Nephron (organoid): ENCODE results near the gene LSAMP.

Experiments used
- H3K27ac Mint-ChIP-seq, 3 experiments: 2 replicates each; pipeline ENCODE4 v1.8.0; 2020; ENCODE audit warnings: mixed read lengths in 3 of 3, mild to moderate bottlenecking in 2 of 3, moderate library complexity in 1 of 3
- H3K27me3 Mint-ChIP-seq: 2 replicates; pipeline ENCODE4 v1.8.0; 2021; ENCODE audit warnings: low read depth, mild to moderate bottlenecking, moderate library complexity, mixed read lengths
- H3K36me3 Mint-ChIP-seq: 2 replicates; pipeline ENCODE4 v1.8.0; 2020; ENCODE audit warnings: low read depth, mixed read lengths
- H3K4me1 Mint-ChIP-seq: 2 replicates; pipeline ENCODE4 v1.8.0; 2020; ENCODE audit warnings: mixed read lengths
- H3K4me3 Mint-ChIP-seq, 3 experiments: 2 replicates each; pipeline ENCODE4 v1.8.0; 2020; ENCODE audit warnings: mild to moderate bottlenecking in 3 of 3, mixed read lengths in 3 of 3, moderate library complexity in 2 of 3
- H3K9me3 Mint-ChIP-seq: 2 replicates; pipeline ENCODE4 v1.8.0; 2020; ENCODE audit warnings: mixed read lengths
- CTCF ChIP-seq, 3 experiments: fragments of 200-600 bp; sonication (generic); IDR thresholded peaks; one replicate each; pipeline ENCODE4 v1.5.0; 2021; ENCODE audit warnings: antibody characterized with exemption in 3 of 3; ENCODE audit not compliant: unreplicated experiment in 3 of 3

Gene LSAMP

GRCh38 chr3:116186049-116186448, 259.2 kb downstream of the LSAMP start:
- TF ChIP-seq CTCF (IDR thresholded peaks at IDR 0.05; ENCODE audit: unreplicated experiment in 3 of 3), result no peak
- Mint-ChIP-seq H3K9me3 (peaks cover 3% of the 10 kb centered on the region), H3K27me3 (no peaks in the 10 kb centered on the region), H3K27ac (no peak overlapping the region), H3K4me3 (no peak overlapping the region), H3K36me3 (no peaks in the 10 kb centered on the region), H3K4me1 (peaks cover 11% of the 10 kb centered on the region)

DNA sequence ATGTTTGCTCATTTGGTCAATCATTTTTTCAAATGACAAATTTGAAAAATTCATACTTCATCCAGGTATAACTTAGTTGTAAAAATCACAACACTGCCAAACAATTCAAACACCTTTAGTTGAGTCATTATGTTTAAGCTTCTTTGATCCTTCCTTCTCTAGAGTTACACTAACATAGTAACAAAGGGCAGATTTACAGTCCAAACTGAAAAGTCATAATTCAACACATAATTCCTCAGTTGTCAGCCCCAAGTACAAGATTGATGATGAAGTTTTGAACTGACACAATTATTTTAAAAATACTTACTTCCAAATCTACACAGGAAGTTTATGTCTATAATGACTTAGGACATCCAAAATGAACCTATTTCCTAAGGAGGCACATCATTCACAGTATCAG, 264.1 kb downstream of the LSAMP start:
- TF ChIP-seq CTCF (IDR thresholded peaks at IDR 0.05; ENCODE audit: unreplicated experiment in 3 of 3), result no peak
- no peak overlapping the region for H3K27ac Mint-ChIP-seq
- no peak overlapping the region for H3K4me3 Mint-ChIP-seq
- no peaks in the 10 kb centered on the region for H3K9me3 Mint-ChIP-seq
- no peaks in the 10 kb centered on the region for H3K36me3 Mint-ChIP-seq
- no peaks in the 10 kb centered on the region for H3K27me3 Mint-ChIP-seq
- peaks cover 7% of the 10 kb centered on the region for H3K4me1 Mint-ChIP-seq

- H3K4me1 Mint-ChIP-seq, result peaks cover 7% of the 10 kb centered on the region
- TF ChIP-seq CTCF (IDR thresholded peaks at IDR 0.05; ENCODE audit: unreplicated experiment in 3 of 3), result no peak
- H3K9me3 Mint-ChIP-seq, result no peaks in the 10 kb centered on the region
- no peaks in the 10 kb centered on the region for H3K36me3 Mint-ChIP-seq
- no peak overlapping the region for H3K4me3 Mint-ChIP-seq
- H3K27ac Mint-ChIP-seq, result peak overlapping the region; percentile 21 to 58 (median 51)
- H3K27me3 Mint-ChIP-seq, result no peaks in the 10 kb centered on the region
These were observed 266.2 kb downstream of the LSAMP start for GRCh38 chr3:116179091-116179490.

- Mint-ChIP-seq H3K9me3 (no peaks in the 10 kb centered on the region), H3K4me3 (no peak overlapping the region), H3K27me3 (no peaks in the 10 kb centered on the region), H3K36me3 (no peaks in the 10 kb centered on the region), H3K27ac (no peak overlapping the region), H3K4me1 (peaks cover 7% of the 10 kb centered on the region)
- no peak for TF ChIP-seq CTCF (IDR thresholded peaks at IDR 0.05; ENCODE audit: unreplicated experiment in 3 of 3)
These were observed 268.2 kb downstream of the LSAMP start for GRCh38 chr3:116176974-116177555.

DNA sequence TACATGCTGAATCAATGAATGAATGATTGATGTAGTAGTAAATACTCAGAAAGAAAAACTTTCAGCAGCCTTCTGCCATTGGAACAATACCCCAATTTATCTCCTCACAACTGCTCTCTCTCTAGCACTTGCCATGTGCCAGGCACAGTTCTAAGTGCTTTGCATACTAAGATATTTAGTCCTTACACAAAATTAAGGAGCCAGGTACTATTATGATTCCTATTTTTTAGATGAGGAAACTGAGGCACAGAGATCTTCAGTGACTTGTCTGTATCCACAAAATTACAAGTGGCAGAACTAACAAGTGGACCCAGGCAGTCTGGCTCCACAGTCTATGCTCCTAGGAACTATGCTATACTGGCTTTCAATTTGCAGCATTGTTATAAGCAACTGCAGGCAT, 279.2 kb downstream of the LSAMP start:
- no peak overlapping the region for H3K4me3 Mint-ChIP-seq
- no peaks in the 10 kb centered on the region for H3K27me3 Mint-ChIP-seq
- peaks cover 13% of the 10 kb centered on the region for H3K4me1 Mint-ChIP-seq
- H3K27ac Mint-ChIP-seq, result no peak overlapping the region
- TF ChIP-seq CTCF (IDR thresholded peaks at IDR 0.05; ENCODE audit: unreplicated experiment in 3 of 3), result no peak
- H3K9me3 Mint-ChIP-seq, result no peaks in the 10 kb centered on the region
- no peaks in the 10 kb centered on the region for H3K36me3 Mint-ChIP-seq

- no peaks in the 10 kb centered on the region for H3K9me3 Mint-ChIP-seq
- H3K4me1 Mint-ChIP-seq, result peaks cover 13% of the 10 kb centered on the region
- H3K4me3 Mint-ChIP-seq, result no peak overlapping the region
- TF ChIP-seq CTCF (IDR thresholded peaks at IDR 0.05; ENCODE audit: unreplicated experiment in 3 of 3), result no peak
- H3K36me3 Mint-ChIP-seq, result no peaks in the 10 kb centered on the region
- no peak overlapping the region for H3K27ac Mint-ChIP-seq
- H3K27me3 Mint-ChIP-seq, result no peaks in the 10 kb centered on the region
These were observed 279.6 kb downstream of the LSAMP start for GRCh38 chr3:116165641-116166040.
